Body of pancreas (tissue), 4 donors: ENCODE results near the gene STAB1. TPM values are rescaled to one million over a fixed set of nuclear protein-coding genes. Genes with fewer than 3 reads are reported as not detected.

ENCODE experiments used
- ATAC-seq: fragments of 150-250 bp; one replicate; pipeline ENCODE4 v1.9.1; 2016
- DNase-seq, 4 donors: peaks; one replicate each; pipeline ENCODE4 v3.0.0-alpha.2; 2019
- H3K27ac ChIP-seq, 4 donors: fragments of 200-600 bp; sonication (generic); 1 replicate in 3 of 4; 2 replicates in 1 of 4; pipeline versions ENCODE4 v1.5.1 to v1.6.1; 2016 to 2019; ENCODE audit warnings: mild to moderate bottlenecking in 1 of 4, mixed read lengths in 1 of 4, moderate library complexity in 1 of 4
- H3K27me3 ChIP-seq, 2 donors: fragments of 200-600 bp; sonication (generic); one replicate each; pipeline ENCODE4 v1.6.0; 2016; ENCODE audit warnings: mild to moderate bottlenecking in 1 of 2
- H3K36me3 ChIP-seq, 2 donors: fragments of 200-600 bp; sonication (generic); replicated peaks in 1 of 2; 2 replicates each; pipeline ENCODE4 v1.5.1; 2016; ENCODE audit warnings: low read depth in 2 of 2; ENCODE audit not compliant: insufficient read depth in 1 of 2
- H3K4me1 ChIP-seq: fragments of 200-600 bp; sonication (generic); one replicate; pipeline ENCODE4 v1.6.0; 2016
- H3K4me3 ChIP-seq, 2 donors: fragments of 200-600 bp; sonication (generic); 1 replicate in 1 of 2; 2 replicates in 1 of 2; pipeline ENCODE4 v1.5.1; 2016 to 2019
- H3K9me3 ChIP-seq, 3 donors: fragments of 200-600 bp; sonication (generic); 1 replicate in 2 of 3; 2 replicates in 1 of 3; pipeline ENCODE4 v1.5.1; 2016
- CTCF ChIP-seq, 7 experiments: fragments of 450-650 bp in 4 of 7; fragments of 200-600 bp in 3 of 7; sonication (generic) in 3 of 7; IDR thresholded peaks; one replicate each; pipeline ENCODE4 v1.5.1; 2016 to 2019; ENCODE audit warnings: antibody characterized with exemption in 7 of 7
- POLR2A ChIP-seq, 3 donors: fragments of 450-650 bp; IDR thresholded peaks; one replicate each; pipeline ENCODE4 v1.6.1; 2016; ENCODE audit warnings: antibody characterized with exemption in 3 of 3, mild to moderate bottlenecking in 2 of 3
- WGBS, 2 donors: methylation state at CpG; one replicate each; pipeline ENCODE4 v1.1.5; 2017; 5-methylcytosine and 5-hydroxymethylcytosine counted together
- intact Hi-C: fragments of 100-400 bp; cut with DNase I; formaldehyde crosslinking; loops from one replicate; pipeline ENCODE4 v1.15.1; 2023
- total RNA-seq, 2 donors: library from RNA; depleted of rRNA; stranded (reverse); fragments of >200 nt; gene quantifications; one replicate each; pipeline ENCODE4 v1.1.0, GENCODE V29; 2016

STAB1 gene
- total RNA-seq, 2 donors from 2014 or later = 50.4 to 55.3 TPM

- Histone ChIP-seq H3K4me3 (peak overlapping the region; percentile 69 to 88), H3K9me3 (no peaks in the 10 kb centered on the region), H3K4me1 (peaks cover 34% of the 10 kb centered on the region), H3K27ac (peak overlapping the region; percentile 50 to 93 (median 86)), H3K36me3 (peaks cover 0 to 11% of the 10 kb centered on the region in 2 donors), H3K27me3 (no peaks in the 10 kb centered on the region)
- intact Hi-C loops = loop anchor here (10.0 kb wide), 1 partner anchor 79 kb away; the partner anchor contains the start of genes NT5DC2 and UQCC5
- ATAC-seq = peak; percentile 13
- TF ChIP-seq CTCF (IDR thresholded peaks at IDR 0.05) (no peak), POLR2A (IDR thresholded peaks at IDR 0.05) (no peak)
- peak in 2 of 4 donors; percentile 25 to 33 for DNase-seq
- WGBS, 2 donors = 45 to 51% methylated on average over 13 of the region's 13 CpGs
These were observed 38.9 kb upstream of the STAB1 start for GRCh38 chr3:52456169-52456799.

- Histone ChIP-seq H3K27me3 (no peaks in the 10 kb centered on the region), H3K4me1 (peaks cover 34% of the 10 kb centered on the region), H3K27ac (peak overlapping the region; percentile 50 to 93 (median 86)), H3K36me3 (peaks cover 0 to 11% of the 10 kb centered on the region in 2 donors), H3K9me3 (no peaks in the 10 kb centered on the region), H3K4me3 (no peak overlapping the region)
- 70 to 80% methylated on average over 5 of the region's 5 CpGs for WGBS, 2 donors
- DNase-seq (no peak), ATAC-seq (no peak)
- no peak for TF ChIP-seq CTCF (IDR thresholded peaks at IDR 0.05)
- no peak for TF ChIP-seq POLR2A (IDR thresholded peaks at IDR 0.05)
- intact Hi-C loops = loop anchor here (10.0 kb wide), 1 partner anchor 78 kb away; the partner anchor contains the start of genes NT5DC2 and UQCC5
These were observed 38.3 kb upstream of the STAB1 start for GRCh38 chr3:52456800-52457183.

GRCh38 chr3:52458031-52458760, 36.9 kb upstream of the STAB1 start:
- H3K27me3 ChIP-seq = no peaks in the 10 kb centered on the region
- H3K9me3 ChIP-seq = no peaks in the 10 kb centered on the region
- peaks cover 23% of the 10 kb centered on the region for H3K4me1 ChIP-seq
- DNase-seq (no peak), ATAC-seq (no peak)
- WGBS, 2 donors = 75 to 83% methylated on average over 6 of the region's 6 CpGs
- TF ChIP-seq CTCF (IDR thresholded peaks at IDR 0.05) (no peak), POLR2A (IDR thresholded peaks at IDR 0.05) (no peak)
- intact Hi-C loops = loop anchor here (10.0 kb wide), 1 partner anchor 77 kb away; the partner anchor contains the start of genes NT5DC2 and UQCC5
- peaks cover 0 to 12% of the 10 kb centered on the region in 2 donors for H3K36me3 ChIP-seq
- H3K4me3 ChIP-seq = no peak overlapping the region
- H3K27ac ChIP-seq = no peak overlapping the region

GRCh38 chr3:52458770-52459545, 36.2 kb upstream of the STAB1 start:
- Histone ChIP-seq H3K27me3 (no peaks in the 10 kb centered on the region), H3K36me3 (peaks cover 0 to 13% of the 10 kb centered on the region in 2 donors), H3K9me3 (no peaks in the 10 kb centered on the region), H3K4me1 (peaks cover 20% of the 10 kb centered on the region), H3K4me3 (no peak overlapping the region), H3K27ac (no peak overlapping the region)
- intact Hi-C loops = loop anchor here (10.0 kb wide), 1 partner anchor 76 kb away; the partner anchor contains the start of genes NT5DC2 and UQCC5
- ATAC-seq = no peak
- TF ChIP-seq POLR2A (IDR thresholded peaks at IDR 0.05) (no peak), CTCF (IDR thresholded peaks at IDR 0.05) (no peak)
- DNase-seq = no peak
- 91 to 92% methylated on average over 14 of the region's 14 CpGs for WGBS, 2 donors
